GM21737 (cell line): Measurements from ENCODE around the gene CTDSP2.
"Not testable (repeated sequence)": the region's sequence is repeated elsewhere in the genome, so short reads cannot be mapped to it uniquely, and the experiment has no call there.

ENCODE experiments used
- ATAC-seq: cut with Tn5 transposase; IDR thresholded peaks from one replicate; pipeline ENCODE4 v1.9.1; 2021; ENCODE audit warnings: mild to moderate bottlenecking, moderate library complexity; ENCODE audit not compliant: unreplicated experiment

The CTDSP2 gene

GRCh38 chr12:57853864-57854556, 7.5 kb upstream of the CTDSP2 start:
- ATAC-seq: no peak

- ATAC-seq: no peak
These were observed 6.3 kb upstream of the CTDSP2 start for GRCh38 chr12:57852620-57853500.

- no peak for ATAC-seq
These were observed 5.7 kb upstream of the CTDSP2 start for GRCh38 chr12:57852200-57852599.

GRCh38 chr12:57851552-57851951, 5.0 kb upstream of the CTDSP2 start:
- no peak for ATAC-seq

GRCh38 chr12:57850854-57851430, 4.4 kb upstream of the CTDSP2 start:
- peak; percentile 32 for ATAC-seq

GRCh38 chr12:57849447-57849846, 2.9 kb upstream of the CTDSP2 start:
- not testable (repeated sequence) for ATAC-seq

GRCh38 chr12:57849035-57849434, 2.5 kb upstream of the CTDSP2 start:
- no peak for ATAC-seq

- ATAC-seq: no peak
These were observed 1.7 kb upstream of the CTDSP2 start for GRCh38 chr12:57848208-57848607.

- no peak for ATAC-seq
These were observed 298 bp downstream of the CTDSP2 start for GRCh38 chr12:57846285-57846576.

- ATAC-seq: peak; percentile 35
These were observed 848 bp downstream of the CTDSP2 start for GRCh38 chr12:57845478-57846284.

- ATAC-seq: peak; percentile 14
These were observed 1.6 kb downstream of the CTDSP2 start for GRCh38 chr12:57844709-57845477.

GRCh38 chr12:57842342-57843294, 3.9 kb downstream of the CTDSP2 start:
- ATAC-seq: no peak

GRCh38 chr12:57841445-57841844, 5.1 kb downstream of the CTDSP2 start:
- ATAC-seq: no peak

GRCh38 chr12:57840726-57841125, 5.8 kb downstream of the CTDSP2 start:
- no peak for ATAC-seq

GRCh38 chr12:57839996-57840395, 6.5 kb downstream of the CTDSP2 start:
- no peak for ATAC-seq

- no peak for ATAC-seq
These were observed 7.8 kb downstream of the CTDSP2 start for GRCh38 chr12:57838594-57839302.

- no peak for ATAC-seq
These were observed 8.5 kb downstream of the CTDSP2 start for GRCh38 chr12:57837864-57838562.
